A673 (cell line): ENCODE results near the gene ADPRH.

Experiments
- CTCF ChIP-seq: fragments of 300-800, 200-600 bp; sonication (generic); conservative IDR thresholded peaks from 2 replicates; pipeline ENCODE4 v1.5.1; 2017; ENCODE audit warnings: low read depth, mild to moderate bottlenecking, antibody characterized with exemption, low read length, moderate library complexity, mixed read lengths
- EZH2 ChIP-seq: fragments of 200-600 bp; sonication (generic); IDR thresholded peaks from 2 replicates; pipeline ENCODE4 v1.6.1; 2017; ENCODE audit warnings: borderline replicate concordance, low read depth, mild to moderate bottlenecking, mixed read lengths, antibody characterized with exemption, low read length; ENCODE audit not compliant: poor library complexity, severe bottlenecking

GRCh38 chr3:119541547-119541946 is 37.7 kb upstream of the ADPRH start:
- TF ChIP-seq CTCF (no peak), EZH2 (no peak)
